GM20000 (cell line): ENCODE data around the gene SRSF8.

Source experiments
- DNase-seq: peaks from one replicate; pipeline ENCODE4 v3.0.0; 2012; ENCODE audit warnings: low spot score
- CTCF ChIP-seq: IDR thresholded peaks from 2 replicates; pipeline ENCODE4 v1.5.1; 2012; ENCODE audit warnings: mild to moderate bottlenecking, control low read depth; ENCODE audit errors: extremely low read depth, missing control alignments

Gene SRSF8

GRCh38 chr11:95072948-95073347, 6.2 kb downstream of the SRSF8 start:
- no peak for DNase-seq
- TF ChIP-seq CTCF = no peak

GRCh38 chr11:95074792-95075563, 8.3 kb downstream of the SRSF8 start:
- DNase-seq = no peak

GRCh38 chr11:95076416-95076815, 9.7 kb downstream of the SRSF8 start:
- no peak for DNase-seq
- no peak for TF ChIP-seq CTCF

More at GRCh38 chr11:95074792-95075563, 8.3 kb downstream of the SRSF8 start:
- no peak for TF ChIP-seq CTCF

- no peak for TF ChIP-seq CTCF
Observed at GRCh38 chr11:95076981-95077380, 10.3 kb downstream of the SRSF8 start.

GRCh38 chr11:95078526-95078925, 11.8 kb downstream of the SRSF8 start:
- DNase-seq = no peak
- TF ChIP-seq CTCF = no peak

More at GRCh38 chr11:95076981-95077380, 10.3 kb downstream of the SRSF8 start:
- no peak for DNase-seq

GRCh38 chr11:95081010-95081409, 14.3 kb downstream of the SRSF8 start:
- no peak for DNase-seq
- no peak for TF ChIP-seq CTCF

- DNase-seq = no peak
- TF ChIP-seq CTCF = no peak
Observed at GRCh38 chr11:95081412-95081811, 14.7 kb downstream of the SRSF8 start.
